HEK293 (cell line): Measurements from ENCODE around the gene NDOR1.

Experiments used
- CTCF ChIA-PET: fragments of 350-600 bp; formaldehyde crosslinking; extraction: SDS; loops from one replicate; lab custom pipeline; 2021; ENCODE audit warnings: antibody characterized with exemption; lab: Yijun Ruan, JAX
- POLR2A ChIA-PET: fragments of 300-600 bp; formaldehyde crosslinking; extraction: SDS; loops from one replicate; lab custom pipeline; 2020; ENCODE audit warnings: antibody characterized with exemption, inconsistent platforms; lab: Yijun Ruan, JAX
- H3K27ac ChIP-seq: fragments of 200-500 bp; sonication (Bioruptor generic); 2 replicates; pipeline ENCODE4 v1.5.1; 2014; ENCODE audit warnings: low read depth, low read length, control low read depth, inconsistent platforms; ENCODE audit errors: extremely low read depth
- H3K36me3 ChIP-seq, 2 experiments: fragments of 200-500 bp in 1 of 2; sonication (Bioruptor generic) in 1 of 2; 1 replicate in 1 of 2; 2 replicates in 1 of 2; pipeline ENCODE4 v1.5.1; 2014 to 2017; ENCODE audit warnings: inconsistent platforms in 2 of 2, low read length in 2 of 2; ENCODE audit not compliant: control insufficient read depth in 2 of 2, insufficient read depth in 1 of 2
- H3K4me1 ChIP-seq: fragments of 200-500 bp; sonication (Bioruptor generic); 2 replicates; pipeline ENCODE4 v1.5.1; 2014; ENCODE audit warnings: mild to moderate bottlenecking, low read length, inconsistent platforms; ENCODE audit not compliant: control insufficient read depth, insufficient read depth
- H3K4me3 ChIP-seq: 2 replicates; pipeline ENCODE4 v1.5.1; 2011; ENCODE audit warnings: low read depth, mild to moderate bottlenecking, control low read depth, low read length, moderate library complexity
- H3K9me3 ChIP-seq: fragments of 200-500 bp; sonication (Bioruptor generic); 2 replicates; pipeline ENCODE4 v1.5.1; 2014; ENCODE audit warnings: low read depth, low read length, inconsistent platforms; ENCODE audit not compliant: control insufficient read depth, insufficient read depth
- BCL11B ChIP-seq: fragments of 450-650 bp; formaldehyde crosslinking; IDR thresholded peaks from 2 replicates; pipeline ENCODE4 v1.5.1; 2016; ENCODE audit warnings: low read depth, missing biosample characterization, missing genetic modification characterization
- ELK4 ChIP-seq: IDR thresholded peaks from 2 replicates; pipeline ENCODE4 v1.6.1; 2011; ENCODE audit warnings: mild to moderate bottlenecking, low read depth, low read length, borderline replicate concordance
- IKZF3 ChIP-seq: fragments of 450-650 bp; IDR thresholded peaks from 2 replicates; pipeline ENCODE4 v1.5.0; 2018; ENCODE audit warnings: missing biosample characterization, mild to moderate bottlenecking, missing genetic modification characterization, moderate library complexity
- KLF1 ChIP-seq: fragments of 450-650 bp; formaldehyde crosslinking; IDR thresholded peaks from 2 replicates; pipeline ENCODE4 v1.5.1; 2016; ENCODE audit warnings: missing biosample characterization, missing genetic modification characterization
- KLF9 ChIP-seq: fragments of 450-650 bp; formaldehyde crosslinking; IDR thresholded peaks from 2 replicates; pipeline ENCODE4 v1.5.1; 2016; ENCODE audit warnings: missing biosample characterization, missing genetic modification characterization, low read depth
- PATZ1 ChIP-seq: fragments of 450-650 bp; formaldehyde crosslinking; IDR thresholded peaks from 2 replicates; pipeline ENCODE4 v1.5.1; 2016; ENCODE audit warnings: missing biosample characterization, missing genetic modification characterization
- PRDM10 ChIP-seq: fragments of 450-650 bp; formaldehyde crosslinking; IDR thresholded peaks from 2 replicates; pipeline ENCODE4 v1.5.1; 2016; ENCODE audit warnings: missing biosample characterization, missing genetic modification characterization
- PRDM6 ChIP-seq: fragments of 450-650 bp; formaldehyde crosslinking; IDR thresholded peaks from 2 replicates; pipeline ENCODE4 v1.5.1; 2017; ENCODE audit warnings: missing biosample characterization, missing genetic modification characterization
- SP2 ChIP-seq: fragments of 450-650 bp; formaldehyde crosslinking; IDR thresholded peaks from 2 replicates; pipeline ENCODE4 v1.5.1; 2016; ENCODE audit warnings: missing biosample characterization, missing genetic modification characterization
- SP3 ChIP-seq: fragments of 450-650 bp; formaldehyde crosslinking; IDR thresholded peaks from 2 replicates; pipeline ENCODE4 v1.5.1; 2016; ENCODE audit warnings: missing biosample characterization, missing genetic modification characterization
- YY2 ChIP-seq: fragments of 450-650 bp; formaldehyde crosslinking; IDR thresholded peaks from 2 replicates; pipeline ENCODE4 v1.5.1; 2016; ENCODE audit warnings: missing biosample characterization, missing genetic modification characterization
- ZBTB44 ChIP-seq: fragments of 450-650 bp; IDR thresholded peaks from 2 replicates; pipeline ENCODE4 v1.5.1; 2018; ENCODE audit warnings: missing biosample characterization, mild to moderate bottlenecking, missing genetic modification characterization
- ZFP3 ChIP-seq: fragments of 450-650 bp; formaldehyde crosslinking; IDR thresholded peaks from 2 replicates; pipeline ENCODE4 v1.5.1; 2016; ENCODE audit warnings: low read depth, missing biosample characterization, missing genetic modification characterization
- ZNF114 ChIP-seq: fragments of 450-650 bp; formaldehyde crosslinking; IDR thresholded peaks from 2 replicates; pipeline ENCODE4 v1.5.0; 2017; ENCODE audit warnings: missing biosample characterization, missing genetic modification characterization
- ZNF155 ChIP-seq: fragments of 450-650 bp; formaldehyde crosslinking; IDR thresholded peaks from 2 replicates; pipeline ENCODE4 v1.5.1; 2016; ENCODE audit warnings: missing biosample characterization, missing genetic modification characterization
- ZNF274 ChIP-seq, 2 experiments: fragments of 200-500 bp in 1 of 2; fragments of 450-650 bp in 1 of 2; sonication (Bioruptor generic) in 1 of 2; formaldehyde crosslinking in 1 of 2; IDR thresholded peaks; 2 replicates each; pipeline versions ENCODE4 v1.5.1 to v1.6.1; 2014 to 2016; ENCODE audit warnings: borderline replicate concordance in 1 of 2, inconsistent platforms in 1 of 2, low read length in 1 of 2, missing biosample characterization in 1 of 2, missing genetic modification characterization in 1 of 2
- ZNF292 ChIP-seq: fragments of 450-650 bp; formaldehyde crosslinking; IDR thresholded peaks from 2 replicates; pipeline ENCODE4 v1.5.1; 2016; ENCODE audit warnings: low read depth, missing biosample characterization, missing genetic modification characterization, borderline replicate concordance
- ZNF529 ChIP-seq: fragments of 450-650 bp; formaldehyde crosslinking; IDR thresholded peaks from 2 replicates; pipeline ENCODE4 v1.5.1; 2017; ENCODE audit warnings: missing genetic modification characterization, missing biosample characterization; ENCODE audit not compliant: insufficient replicate concordance
- ZNF580 ChIP-seq: fragments of 450-650 bp; formaldehyde crosslinking; IDR thresholded peaks from 2 replicates; pipeline ENCODE4 v1.5.1; 2016; ENCODE audit warnings: missing biosample characterization, missing genetic modification characterization
- ZNF626 ChIP-seq: fragments of 450-650 bp; sonication (Bioruptor Pico); formaldehyde crosslinking; IDR thresholded peaks from 2 replicates; pipeline ENCODE4 v1.5.1; 2018; ENCODE audit warnings: missing biosample characterization, missing genetic modification characterization, inconsistent platforms
- ZXDB ChIP-seq: fragments of 450-650 bp; formaldehyde crosslinking; IDR thresholded peaks from 2 replicates; pipeline ENCODE4 v1.5.1; 2016; ENCODE audit warnings: missing biosample characterization, missing genetic modification characterization

Gene NDOR1

GRCh38 chr9:137223078-137223970, 17.8 kb downstream of the NDOR1 start (continued):
- TF ChIP-seq ZBTB44 (tag by site-specific recombination) (no peak), PATZ1 (peak; percentile 95), ZNF626 (tag by site-specific recombination) (no peak), ZNF155 (no peak)

- no peaks in the 10 kb centered on the region for H3K9me3 ChIP-seq
- peaks cover 4% of the 10 kb centered on the region for H3K4me1 ChIP-seq
- peak within 1 kb of the TSS; percentile 83; the same call in 1 of the 2 replicates for H3K27ac ChIP-seq
- peaks cover 0 to 3% of the 10 kb centered on the region in 2 experiments; a peak in 1 of 3 replicates for H3K36me3 ChIP-seq
- CTCF ChIA-PET, result interaction anchor here (0.7 to 6.7 kb wide), 10 partner anchors 9 to 445 kb away, joined by 3 to 69 read pairs (median 4); partner anchors contain the start of genes NPDC1, SAPCD2 and TUBB4B
- POLR2A ChIA-PET, result interaction anchor here (3.5 to 17.2 kb wide), 3 partner anchors 16 to 95 kb away, joined by 31 to 304 read pairs (median 234); partner anchors contain the start of genes NDOR1, TMEM203, TPRN and TUBB4B
- peak within 1 kb of the TSS; percentile 89 for H3K4me3 ChIP-seq
- 0 out of 2 replicates have a peak, but pooled peaks have one; percentile 28 for TF ChIP-seq KLF9 (tag by site-specific recombination)
- TF ChIP-seq BCL11B (tag by site-specific recombination), result no peak
- TF ChIP-seq PRDM10 (tag by site-specific recombination), result no peak
- peak; percentile 45 for TF ChIP-seq KLF1 (tag by site-specific recombination)
- TF ChIP-seq ZNF274 (IDR thresholded peaks at IDR 0.05; ENCODE audit: low read length), result no peak
- no peak for TF ChIP-seq ZNF274 (tag by site-specific recombination; IDR thresholded peaks at IDR 0.05; ENCODE audit: borderline replicate concordance)
- TF ChIP-seq ZXDB (tag by site-specific recombination), result no peak
- no peak for TF ChIP-seq ZNF292 (tag by site-specific recombination)
- TF ChIP-seq IKZF3 (tag by site-specific recombination), result no peak
- no peak for TF ChIP-seq ZFP3 (tag by site-specific recombination)
- peak; percentile 44 for TF ChIP-seq SP3 (tag by site-specific recombination)
- no peak for TF ChIP-seq PRDM6 (tag by site-specific recombination)
- TF ChIP-seq SP2 (tag by site-specific recombination), result peak; percentile 32
- TF ChIP-seq ELK4, result no peak
- TF ChIP-seq ZNF529 (tag by site-specific recombination), result no peak
- TF ChIP-seq ZNF580, result no peak
- no peak for TF ChIP-seq YY2 (tag by site-specific recombination)
- no peak for TF ChIP-seq ZNF114 (tag by site-specific recombination)
Measured at GRCh38 chr9:137224830-137225694, 19.6 kb downstream of the NDOR1 start, which contains the start of gene CYSRT1. CYSRT1 (plus strand) TSS chr9:137225174; CDS start chr9:137225622, 448 bp downstream.
